Activated T-helper 17 cell treated with anti-CD3 and anti-CD28 coated beads, Interleukin-2, amount 50 U/mL, for 72 hours (primary cell): Measurements from ENCODE around the gene LETM1. TPM values are rescaled to one million over a fixed set of nuclear protein-coding genes. Genes with fewer than 3 reads are reported as not detected.

Source experiments
- ATAC-seq: fragments of 150-1000 bp; cut with Tn5 transposase; replicated peaks from 2 replicates; pipeline ENCODE4 v1.10.0; 2021; ENCODE audit warnings: mild to moderate bottlenecking, moderate library complexity
- H3K27ac Mint-ChIP-seq: one replicate; pipeline ENCODE4 v1.8.0; 2022; ENCODE audit warnings: mixed read lengths
- H3K27me3 Mint-ChIP-seq: one replicate; pipeline ENCODE4 v1.8.0; 2022; ENCODE audit warnings: mixed read lengths
- H3K36me3 Mint-ChIP-seq: one replicate; pipeline ENCODE4 v1.8.0; 2022; ENCODE audit warnings: low read depth, mild to moderate bottlenecking, mixed read lengths
- H3K4me1 Mint-ChIP-seq: one replicate; pipeline ENCODE4 v1.8.0; 2022; ENCODE audit warnings: mixed read lengths
- H3K4me3 Mint-ChIP-seq: one replicate; pipeline ENCODE4 v1.8.0; 2022; ENCODE audit warnings: mild to moderate bottlenecking, mixed read lengths
- H3K9me3 Mint-ChIP-seq: one replicate; pipeline ENCODE4 v1.8.0; 2022; ENCODE audit warnings: mixed read lengths
- total RNA-seq, 2 donors: library from RNA; stranded (reverse); gene quantifications; one replicate each; pipeline ENCODE4 v1.2.3, GENCODE V29; 2022

Gene LETM1
- total RNA-seq, 2 donors from 2014 or later = 21.3 to 71.0 TPM

DNA sequence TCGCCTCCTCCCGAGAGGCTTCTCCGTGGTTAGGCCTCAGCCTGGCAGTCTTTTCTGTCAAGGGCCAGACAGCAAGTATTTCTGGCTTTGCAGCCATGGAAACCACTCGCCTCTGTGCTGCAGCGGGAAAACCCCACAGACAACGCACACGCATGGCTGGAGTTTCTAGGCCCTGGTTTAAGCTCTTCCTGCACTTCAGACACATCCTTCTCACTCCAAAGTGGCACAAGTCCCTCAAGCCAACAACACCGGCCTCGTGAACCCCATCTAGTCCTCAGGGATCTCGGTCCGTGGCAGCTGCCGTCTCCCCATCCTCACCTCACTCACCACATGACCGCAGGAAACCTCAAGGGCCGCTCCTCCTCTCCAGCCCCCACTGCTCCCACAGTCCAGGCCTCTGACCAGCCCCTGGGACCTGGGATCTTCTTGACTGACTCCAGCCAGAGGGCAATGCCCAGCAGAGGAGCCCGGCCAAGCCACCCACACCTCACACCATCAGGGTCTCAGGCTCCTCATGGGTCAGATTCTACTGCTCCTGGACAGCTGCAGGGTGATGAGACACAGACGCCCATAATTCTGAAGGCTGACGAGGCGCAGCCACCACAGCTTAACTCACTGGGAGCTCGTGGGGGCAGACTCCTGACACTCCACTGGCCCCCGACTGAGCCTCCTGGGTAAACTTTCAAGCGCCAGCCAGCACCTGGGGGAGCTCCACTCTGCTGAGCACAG, 21.7 kb downstream of the LETM1 start:
- no peak overlapping the region for H3K4me3 Mint-ChIP-seq
- H3K36me3 Mint-ChIP-seq = peaks cover 92% of the 10 kb centered on the region
- H3K27ac Mint-ChIP-seq = peak overlapping the region; percentile 62
- ATAC-seq = no peak
- H3K9me3 Mint-ChIP-seq = no peaks in the 10 kb centered on the region
- no peaks in the 10 kb centered on the region for H3K27me3 Mint-ChIP-seq
- H3K4me1 Mint-ChIP-seq = no peaks in the 10 kb centered on the region

DNA sequence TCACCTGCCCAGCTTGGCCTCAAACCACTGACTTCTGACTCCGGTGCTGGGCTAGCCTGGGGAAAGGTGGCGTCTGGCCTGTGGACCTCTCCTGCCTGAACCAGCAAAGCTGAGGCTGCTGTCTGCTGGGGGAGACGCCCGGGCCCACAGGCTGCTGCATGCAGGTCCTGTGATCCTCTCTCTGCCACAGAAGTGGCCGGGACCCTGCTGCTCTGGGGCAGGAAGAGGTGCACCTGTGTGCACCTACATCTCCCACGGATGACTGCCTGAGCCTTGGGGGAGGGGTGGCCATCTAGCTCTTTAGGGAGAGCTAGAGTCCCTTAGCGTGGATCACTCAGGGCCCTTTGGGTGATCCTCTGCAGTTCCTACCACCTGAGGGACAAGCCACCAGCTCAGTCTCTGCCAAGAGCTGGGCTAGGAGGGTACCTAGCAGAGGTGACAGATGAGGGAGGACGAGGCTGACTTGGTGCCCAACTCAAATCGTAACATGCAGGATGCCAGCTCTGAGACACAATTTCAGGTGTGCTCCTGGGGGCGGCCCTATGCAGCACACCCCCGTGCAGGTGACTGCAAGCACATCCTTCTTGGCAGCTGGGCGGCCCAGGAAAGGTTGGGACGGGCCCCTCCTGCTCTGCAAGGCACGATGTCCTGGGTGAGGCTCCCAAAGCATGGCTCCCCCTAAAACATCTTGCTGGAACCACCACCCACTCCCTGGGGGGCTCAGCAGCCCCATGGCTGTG, 22.5 kb downstream of the LETM1 start:
- no peaks in the 10 kb centered on the region for H3K4me1 Mint-ChIP-seq
- no peaks in the 10 kb centered on the region for H3K9me3 Mint-ChIP-seq
- ATAC-seq = no peak
- no peak overlapping the region for H3K4me3 Mint-ChIP-seq
- peak overlapping the region; percentile 62 for H3K27ac Mint-ChIP-seq
- H3K36me3 Mint-ChIP-seq = peaks cover 85% of the 10 kb centered on the region
- H3K27me3 Mint-ChIP-seq = no peaks in the 10 kb centered on the region

DNA sequence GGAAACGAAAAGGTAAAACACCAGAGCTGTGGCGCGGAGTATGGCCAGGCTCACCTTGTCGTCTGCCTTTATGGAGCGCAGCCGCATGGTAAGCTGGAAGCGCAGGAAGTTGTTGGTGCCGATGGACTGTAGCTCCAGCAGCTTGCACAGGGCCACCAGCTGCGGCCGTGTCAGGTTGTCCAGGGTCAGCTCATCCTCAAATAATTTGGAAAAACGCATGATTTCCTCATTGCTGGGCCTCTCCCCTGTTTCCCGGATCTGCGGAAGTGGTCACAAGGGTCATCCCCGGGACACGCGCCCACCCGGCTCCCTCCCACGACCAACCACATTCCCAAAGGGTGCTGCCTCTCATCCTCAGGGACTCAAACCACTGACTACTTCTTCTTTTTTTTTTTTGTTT, 23.3 kb downstream of the LETM1 start:
- Mint-ChIP-seq H3K27ac (no peak overlapping the region), H3K4me3 (no peak overlapping the region)

DNA sequence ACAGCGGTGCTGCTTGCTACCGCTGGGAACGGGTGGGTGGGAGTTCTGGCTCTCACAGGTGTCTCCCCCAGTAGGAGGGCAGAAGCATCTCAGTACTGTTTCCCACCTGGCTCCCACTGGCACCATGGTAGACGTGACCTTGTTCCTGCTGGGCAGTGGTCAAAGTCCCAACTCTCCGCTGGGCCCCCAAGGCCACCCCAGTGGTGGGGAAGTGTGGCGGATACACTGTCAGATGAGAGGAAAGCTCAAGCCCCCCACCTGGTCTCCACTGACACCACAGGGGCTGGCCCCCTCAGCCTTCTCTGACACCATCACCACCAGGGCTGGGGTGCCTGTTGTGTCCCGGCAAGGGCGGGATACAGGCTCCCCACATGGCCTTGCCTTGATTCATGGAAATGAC, 24.6 kb downstream of the LETM1 start:
- Mint-ChIP-seq H3K4me3 (no peak overlapping the region), H3K36me3 (peaks cover 74% of the 10 kb centered on the region), H3K4me1 (no peaks in the 10 kb centered on the region), H3K27me3 (no peaks in the 10 kb centered on the region), H3K27ac (no peak overlapping the region), H3K9me3 (no peaks in the 10 kb centered on the region)
- ATAC-seq = no peak

More for the DNA sequence above, 23.3 kb downstream of the LETM1 start:
- no peaks in the 10 kb centered on the region for H3K4me1 Mint-ChIP-seq
- H3K36me3 Mint-ChIP-seq = peaks cover 77% of the 10 kb centered on the region
- no peaks in the 10 kb centered on the region for H3K9me3 Mint-ChIP-seq
- no peak for ATAC-seq
- H3K27me3 Mint-ChIP-seq = no peaks in the 10 kb centered on the region

DNA sequence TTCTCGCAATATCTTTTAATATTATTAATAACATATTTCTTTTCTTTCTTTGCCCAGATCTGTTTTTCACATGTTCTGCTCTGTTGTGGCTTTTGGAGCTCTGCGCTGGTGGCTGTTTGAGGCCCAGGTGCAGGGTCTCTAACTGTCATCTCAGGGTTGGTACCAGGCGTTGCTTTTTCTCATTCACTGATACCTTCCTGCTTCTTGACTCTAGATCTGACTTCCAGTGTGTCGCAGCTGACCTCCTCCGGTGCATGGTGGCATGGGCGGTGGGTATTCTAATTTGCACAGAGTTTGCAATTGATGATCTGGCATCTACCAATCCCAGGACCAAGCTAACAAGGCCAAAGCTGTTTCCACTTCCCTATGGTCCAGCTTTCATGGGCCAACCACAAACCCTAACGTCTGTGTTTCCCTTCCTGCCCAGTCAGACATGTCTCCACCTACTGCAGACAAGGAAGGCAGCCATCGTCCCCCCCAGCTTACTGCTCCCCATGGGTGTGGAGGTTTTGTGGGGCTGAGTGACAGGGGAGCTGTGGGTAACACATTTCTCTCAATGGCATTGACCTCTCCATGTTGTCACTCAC, 25.2 kb downstream of the LETM1 start:
- ATAC-seq = no peak
- Mint-ChIP-seq H3K4me1 (no peaks in the 10 kb centered on the region), H3K4me3 (no peak overlapping the region), H3K27ac (no peak overlapping the region), H3K36me3 (peaks cover 72% of the 10 kb centered on the region), H3K9me3 (no peaks in the 10 kb centered on the region), H3K27me3 (no peaks in the 10 kb centered on the region)

DNA sequence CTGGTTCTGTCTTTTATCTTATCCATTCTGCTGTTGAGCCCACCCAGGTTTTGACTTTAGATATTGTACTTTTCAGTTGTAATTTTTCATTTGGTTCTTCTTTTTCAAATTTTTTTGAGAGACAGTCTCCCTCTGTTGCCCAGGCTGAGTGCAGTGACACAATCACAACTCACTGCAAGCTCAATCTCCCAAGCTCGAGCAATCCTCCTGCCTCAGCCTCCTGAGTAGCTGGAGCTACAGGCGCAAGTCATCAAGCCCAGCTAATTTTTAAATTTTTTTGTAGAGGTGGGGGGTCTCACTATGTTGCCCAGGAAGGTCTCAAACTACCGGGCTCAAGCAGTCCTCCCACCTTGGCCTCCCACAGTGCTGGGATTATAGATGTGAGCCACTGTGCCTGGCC, 25.7 kb downstream of the LETM1 start:
- peaks cover 70% of the 10 kb centered on the region for H3K36me3 Mint-ChIP-seq
- no peaks in the 10 kb centered on the region for H3K27me3 Mint-ChIP-seq
- H3K4me1 Mint-ChIP-seq = no peaks in the 10 kb centered on the region
- no peak overlapping the region for H3K4me3 Mint-ChIP-seq
- peak overlapping the region; percentile 0 for H3K27ac Mint-ChIP-seq
- no peak for ATAC-seq
- H3K9me3 Mint-ChIP-seq = no peaks in the 10 kb centered on the region

DNA sequence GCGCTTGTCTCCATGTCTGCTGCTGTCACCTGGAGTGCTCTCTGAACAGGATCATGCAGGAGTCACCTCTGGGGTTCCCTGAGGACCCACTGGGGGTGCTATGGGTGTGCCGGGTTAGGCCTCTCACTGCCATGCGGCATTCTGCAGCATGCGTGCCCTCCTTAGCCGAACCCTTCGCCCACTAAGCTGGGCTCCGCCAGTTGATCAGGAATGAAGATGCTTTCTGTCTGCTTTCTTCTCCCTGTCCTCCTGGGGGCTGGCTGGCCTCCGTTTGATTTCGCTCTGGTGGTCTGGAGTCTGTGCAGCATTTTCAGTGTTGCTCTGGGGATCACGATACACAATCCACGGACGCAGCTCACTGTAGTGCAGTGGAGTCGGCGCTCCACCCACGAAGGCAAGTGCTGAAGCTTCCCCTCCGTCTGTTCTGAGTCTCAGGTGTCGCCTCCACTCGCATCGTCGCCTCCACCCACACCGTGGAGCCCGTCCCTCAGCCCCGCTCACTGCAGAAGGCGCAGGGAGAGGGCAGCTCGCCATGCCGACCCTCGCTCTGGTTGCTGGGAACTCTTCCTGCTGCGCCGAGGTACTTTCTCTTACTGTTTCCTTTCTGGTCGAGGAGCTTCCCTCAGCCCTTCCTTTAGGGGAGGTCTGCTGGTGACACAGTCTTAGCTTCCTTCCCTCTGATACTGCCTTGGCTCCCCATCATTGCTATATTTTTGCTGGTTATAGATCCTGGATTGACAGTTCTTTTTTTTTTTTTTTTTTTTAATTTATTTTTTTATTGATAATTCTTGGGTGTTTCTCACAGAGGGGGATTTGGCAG, 29.2 kb downstream of the LETM1 start:
- Mint-ChIP-seq H3K4me3 (no peak overlapping the region), H3K4me1 (no peaks in the 10 kb centered on the region), H3K9me3 (no peaks in the 10 kb centered on the region), H3K27ac (no peak overlapping the region), H3K27me3 (no peaks in the 10 kb centered on the region), H3K36me3 (peaks cover 70% of the 10 kb centered on the region)
- ATAC-seq = no peak

DNA sequence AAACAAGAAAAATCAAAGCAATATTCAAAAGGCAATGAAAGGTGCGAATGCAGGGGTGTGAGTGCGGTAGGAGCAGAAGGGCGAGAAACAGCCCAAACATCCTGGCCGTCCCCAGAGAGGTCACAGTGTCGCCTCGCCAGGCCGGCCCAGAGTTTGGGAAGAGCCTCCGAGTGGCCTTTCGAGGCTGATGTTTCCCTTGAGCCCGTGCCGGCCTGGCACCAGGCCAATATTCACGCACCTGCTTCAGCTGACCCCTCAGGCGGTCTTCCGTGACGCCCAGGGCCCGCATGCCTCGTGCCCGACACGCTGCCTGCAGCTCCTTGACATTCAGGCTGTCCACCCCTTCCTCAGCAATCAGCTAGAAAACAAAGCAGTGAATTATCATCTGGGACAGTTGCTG, 30.6 kb downstream of the LETM1 start:
- ATAC-seq = no peak
- Mint-ChIP-seq H3K9me3 (no peaks in the 10 kb centered on the region), H3K4me1 (no peaks in the 10 kb centered on the region), H3K27me3 (no peaks in the 10 kb centered on the region), H3K36me3 (peaks cover 63% of the 10 kb centered on the region), H3K4me3 (no peak overlapping the region), H3K27ac (no peak overlapping the region)

DNA sequence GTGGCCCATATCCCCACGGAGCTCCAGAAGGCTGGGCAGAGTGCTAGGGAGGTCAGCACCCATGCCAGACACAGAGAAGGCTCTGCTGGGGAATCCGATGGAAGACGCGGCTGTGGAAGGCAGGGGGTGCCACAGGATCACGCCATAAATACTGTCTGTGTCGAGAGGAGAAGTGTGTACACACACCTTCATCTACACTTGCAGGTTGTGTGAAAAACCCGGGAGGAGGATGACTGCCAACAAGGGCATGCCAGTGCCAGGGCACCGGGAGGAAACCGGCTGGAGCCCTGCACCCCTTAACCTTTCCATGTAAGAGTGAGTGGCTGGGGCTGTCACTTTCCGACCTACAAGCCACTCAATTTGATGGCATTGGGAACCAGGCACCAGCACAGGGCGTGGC, 31.2 kb downstream of the LETM1 start:
- Mint-ChIP-seq H3K36me3 (peaks cover 63% of the 10 kb centered on the region), H3K27ac (no peak overlapping the region)
- ATAC-seq = no peak

DNA sequence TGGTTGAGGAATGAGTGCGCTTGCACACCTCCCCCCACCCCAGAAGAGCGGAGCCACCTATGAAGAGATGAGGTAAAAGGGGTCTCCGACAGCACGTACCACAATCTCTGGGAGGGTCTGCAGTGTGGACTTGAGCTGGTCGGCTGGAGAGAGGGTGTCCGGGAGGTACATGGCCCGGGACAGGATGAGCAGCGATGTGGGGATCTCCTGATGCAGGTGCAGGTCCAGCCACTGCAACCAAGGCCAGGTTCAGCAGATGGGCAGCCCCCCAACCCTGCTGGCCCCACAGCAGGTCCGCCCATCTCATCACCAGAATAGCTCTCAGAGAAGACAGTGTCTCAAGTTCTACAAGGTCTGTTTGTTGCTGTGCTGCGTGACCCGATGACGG, 32.4 kb downstream of the LETM1 start:
- ATAC-seq = no peak
- Mint-ChIP-seq H3K36me3 (peaks cover 70% of the 10 kb centered on the region), H3K27ac (no peak overlapping the region), H3K9me3 (no peaks in the 10 kb centered on the region), H3K4me1 (no peaks in the 10 kb centered on the region), H3K27me3 (no peaks in the 10 kb centered on the region), H3K4me3 (no peak overlapping the region)

More for the DNA sequence above, 31.2 kb downstream of the LETM1 start:
- no peaks in the 10 kb centered on the region for H3K9me3 Mint-ChIP-seq
- no peak overlapping the region for H3K4me3 Mint-ChIP-seq
- no peaks in the 10 kb centered on the region for H3K27me3 Mint-ChIP-seq
- H3K4me1 Mint-ChIP-seq = no peaks in the 10 kb centered on the region

DNA sequence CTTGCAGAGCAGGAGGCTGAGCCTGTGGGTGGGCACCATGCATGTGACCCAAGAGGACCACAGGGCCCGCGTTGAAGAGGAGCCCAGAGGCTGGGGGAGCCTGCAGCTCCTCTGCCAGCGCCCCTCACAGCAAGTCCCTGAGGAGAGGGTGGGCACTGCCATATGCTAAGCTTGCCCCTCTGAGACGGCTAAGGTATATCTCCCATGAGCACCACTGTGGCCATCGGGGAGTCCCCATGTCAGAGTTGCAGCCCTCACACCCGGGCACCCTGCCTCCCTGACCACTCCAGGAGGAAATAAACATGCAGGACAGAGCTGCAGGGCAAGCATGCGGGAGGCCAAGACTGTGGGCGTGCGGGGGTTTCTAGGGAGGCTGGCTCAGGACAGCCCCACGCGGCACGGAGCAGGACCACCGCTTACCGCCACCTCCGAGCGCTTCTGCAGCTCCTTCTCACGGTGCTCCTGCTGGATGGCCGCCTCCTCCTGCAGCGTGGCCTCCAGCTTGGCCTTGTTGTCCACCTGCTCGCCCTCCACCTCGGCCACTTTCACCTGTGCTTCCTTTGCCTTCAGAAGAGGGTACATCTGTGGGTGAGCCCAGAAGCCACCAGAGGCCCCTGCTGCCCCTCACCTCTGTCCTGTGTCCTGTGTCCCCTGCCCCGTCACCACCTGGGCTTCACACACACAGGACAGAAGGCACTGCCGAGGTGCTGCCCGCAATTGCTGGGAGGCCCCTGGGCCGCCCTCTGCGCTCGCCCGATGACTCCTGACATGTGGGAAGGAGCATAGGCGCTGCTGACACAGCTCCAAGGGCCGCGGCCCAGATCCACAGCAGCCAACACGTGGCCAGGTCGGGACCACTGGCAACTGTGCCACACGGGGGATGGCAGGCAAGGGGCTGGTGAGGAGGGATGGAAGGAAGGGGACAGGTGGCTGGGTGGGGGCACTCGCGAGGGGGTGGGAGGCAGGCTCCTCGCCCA, 33.1 kb downstream of the LETM1 start:
- Mint-ChIP-seq H3K27ac (no peak overlapping the region), H3K4me1 (no peaks in the 10 kb centered on the region), H3K4me3 (no peak overlapping the region), H3K9me3 (no peaks in the 10 kb centered on the region), H3K36me3 (peaks cover 77% of the 10 kb centered on the region), H3K27me3 (no peaks in the 10 kb centered on the region)
- ATAC-seq = no peak

DNA sequence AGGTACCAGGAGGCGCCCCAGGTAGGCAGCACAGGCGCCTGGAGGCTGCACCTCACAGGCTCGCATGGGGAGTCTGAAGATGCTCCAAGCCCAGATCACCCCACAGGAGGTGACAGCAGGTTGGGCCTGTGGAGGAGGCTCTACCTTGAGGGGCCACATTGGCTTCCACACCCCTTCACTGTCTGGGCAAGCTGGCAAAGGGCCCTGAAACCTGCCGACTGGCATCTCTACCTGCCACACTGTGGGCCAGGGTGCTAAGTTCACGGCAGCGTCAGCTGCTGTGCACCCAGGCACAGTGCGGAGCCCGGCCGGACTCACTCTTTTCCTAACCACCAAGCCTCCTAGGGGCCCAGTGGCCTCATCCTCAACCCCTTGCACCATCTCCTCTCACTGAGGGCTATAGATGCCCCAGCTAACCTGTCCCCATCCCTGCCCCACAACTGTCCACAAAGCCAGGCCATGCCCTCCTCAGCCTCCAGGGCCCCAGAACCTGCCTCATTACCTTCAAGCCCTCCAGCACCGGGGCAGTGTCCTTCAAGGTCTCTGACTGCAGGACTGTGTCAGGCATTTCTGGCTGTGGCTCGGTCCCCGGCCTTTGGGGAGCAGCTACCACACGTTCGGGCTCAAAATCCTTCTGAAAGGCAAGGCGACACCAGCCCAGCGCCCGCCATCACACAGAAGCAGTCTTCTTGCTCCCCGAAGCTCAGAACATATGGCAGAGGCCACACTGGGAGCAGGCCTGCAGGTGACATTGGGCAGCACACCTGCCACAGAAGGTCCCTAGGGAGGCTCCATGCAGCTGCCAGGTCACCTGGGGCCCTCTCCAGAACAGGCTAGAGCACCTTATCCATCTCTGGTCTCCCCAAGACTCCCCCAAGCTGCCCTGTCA, 34.0 kb downstream of the LETM1 start:
- H3K9me3 Mint-ChIP-seq = no peaks in the 10 kb centered on the region
- no peaks in the 10 kb centered on the region for H3K27me3 Mint-ChIP-seq
- no peaks in the 10 kb centered on the region for H3K4me1 Mint-ChIP-seq
- ATAC-seq = no peak
- no peak overlapping the region for H3K27ac Mint-ChIP-seq
- H3K4me3 Mint-ChIP-seq = no peak overlapping the region
- H3K36me3 Mint-ChIP-seq = peaks cover 85% of the 10 kb centered on the region

DNA sequence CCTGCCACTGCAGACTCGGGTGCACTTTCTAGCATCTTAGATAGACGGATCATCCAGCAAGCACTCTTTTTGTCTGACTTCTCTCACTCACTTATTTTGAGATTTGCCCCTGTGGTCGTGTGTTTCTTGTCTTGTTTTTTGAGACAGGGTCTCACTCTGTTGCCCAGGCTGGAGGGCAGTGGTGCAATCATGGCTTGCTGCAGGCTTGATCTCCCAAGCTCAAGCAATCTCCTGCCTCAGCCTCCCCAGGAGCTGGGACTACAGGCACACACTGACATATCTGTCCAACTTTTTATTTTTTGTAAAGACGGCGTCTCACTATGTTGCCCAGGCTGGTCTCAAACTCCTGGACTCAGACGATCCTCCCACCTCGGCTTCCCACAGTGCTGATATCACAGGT, 36.1 kb downstream of the LETM1 start:
- no peaks in the 10 kb centered on the region for H3K4me1 Mint-ChIP-seq
- no peak overlapping the region for H3K27ac Mint-ChIP-seq
- H3K4me3 Mint-ChIP-seq = no peak overlapping the region
- peaks cover 80% of the 10 kb centered on the region for H3K36me3 Mint-ChIP-seq
- no peak for ATAC-seq
- no peaks in the 10 kb centered on the region for H3K27me3 Mint-ChIP-seq
- no peaks in the 10 kb centered on the region for H3K9me3 Mint-ChIP-seq
